Measurements from ENCODE around the gene CC2D2A. TPM values are rescaled to one million over a fixed set of nuclear protein-coding genes. Genes with fewer than 3 reads are reported as not detected.

Gene CC2D2A
- total and polyA plus RNA-seq, 10 of the 15 experiments (the other 5 are each of a cell fraction or from before 2014, with no cell fraction given): 0.04 to 1.1 (median 0.26) TPM

- Histone ChIP-seq H3K36me3 (ENCODE audit: control insufficient read depth in 2 of 2, insufficient read depth in 2 of 2, low read length in 1 of 2) (no peaks in the 10 kb centered on the region), H3K27ac (ENCODE audit: control insufficient read depth, insufficient read depth) (no peak overlapping the region), H3K4me3 (no peak overlapping the region), H2AFZ (ENCODE audit: control insufficient read depth, low read depth, low read length) (no peak overlapping the region), H3K9me3 (replicated peaks; ENCODE audit: control insufficient read depth, insufficient read depth, low read length) (no peaks in the 10 kb centered on the region), H3K79me2 (ENCODE audit: control insufficient read depth, insufficient read depth, low read length) (no peaks in the 10 kb centered on the region), H3K27me3 (replicated peaks in 1 of 2; ENCODE audit: control insufficient read depth in 2 of 2, insufficient read depth in 2 of 2, low read length in 1 of 2) (no peaks in the 10 kb centered on the region), H4K20me1 (ENCODE audit: control insufficient read depth, insufficient read depth) (no peaks in the 10 kb centered on the region), H3K4me1 (ENCODE audit: control insufficient read depth, insufficient read depth, low read length) (no peaks in the 10 kb centered on the region), H3K9ac (ENCODE audit: control insufficient read depth, insufficient read depth, low read length) (no peak overlapping the region), H3K4me2 (ENCODE audit: control insufficient read depth, insufficient read depth) (no peak overlapping the region)
- in situ Hi-C loops (cut with MboI) (no loop called here), intact Hi-C loops (cut with micrococcal nuclease; ENCODE audit: unreplicated experiment) (no loop called here)
- CTCF ChIA-PET: interaction anchor here (0.7 to 1.2 kb wide), 2 partner anchors 21 to 87 kb away, joined by 3 to 4 read pairs; no protein-coding TSS in a partner anchor
- SMC1A ChIA-PET (ENCODE audit: uncharacterized antibody, unreplicated experiment): interaction anchor here (1.0 kb wide), 1 partner anchor 63 kb away, joined by 3 read pairs; no protein-coding TSS in a partner anchor
- 90% methylated on average over 1 of the region's 1 CpG for WGBS (ENCODE audit: insufficient coverage, insufficient replicate concordance, low lambda C conversion rate, missing lambda C conversion rate)
- no TSS peak for BruUV-seq (replicated peaks)
- DNase-seq (ENCODE audit: low read depth, low spot score): no peak
- FAIRE-seq: no peak
- RAD21 ChIA-PET (ENCODE audit: unreplicated experiment): no interaction called here
- no peak for ATAC-seq
- TF ChIP-seq IRF5 (IDR thresholded peaks at IDR 0.05; ENCODE audit: borderline replicate concordance): no peak
- no peak for TF ChIP-seq PRDM15 (CRISPR knock-in tag; IDR thresholded peaks at IDR 0.05)
- TF ChIP-seq ATF7 (IDR thresholded peaks at IDR 0.05; ENCODE audit: low read depth): no peak
- no peak for TF ChIP-seq PAX5 (IDR thresholded peaks at IDR 0.05; ENCODE audit: borderline replicate concordance, low read depth, low read length)
- TF ChIP-seq RUNX3 (IDR thresholded peaks at IDR 0.05; ENCODE audit: low read length): no peak
- no peak for TF ChIP-seq WRNIP1 (IDR thresholded peaks at IDR 0.05; ENCODE audit: borderline replicate concordance, low read depth, low read length)
- TF ChIP-seq NRF1 (conservative IDR thresholded peaks at IDR 0.05; ENCODE audit: low read depth, low read length): no peak
- TF ChIP-seq CHD1 (IDR thresholded peaks at IDR 0.05; ENCODE audit: low read depth, low read length): no peak
- no peak for TF ChIP-seq HCFC1 (IDR thresholded peaks at IDR 0.05; ENCODE audit: low read length)
- no peak for TF ChIP-seq CBX5 (IDR thresholded peaks at IDR 0.05; ENCODE audit: low read depth)
- TF ChIP-seq KDM1A (IDR thresholded peaks at IDR 0.05; ENCODE audit: borderline replicate concordance): no peak
- no peak for TF ChIP-seq JUNB (IDR thresholded peaks at IDR 0.05)
- no peak for TF ChIP-seq CBX3 (IDR thresholded peaks at IDR 0.05; ENCODE audit: borderline replicate concordance, low read depth)
- POLR2A ChIA-PET: no interaction called here
These were observed 74.6 kb downstream of the CC2D2A start for GRCh38 chr4:15544248-15544729.

All from GM12878 (cell line).